ENCODE data around the gene PCSK5. TPM values are rescaled to one million over a fixed set of nuclear protein-coding genes. Genes with fewer than 3 reads are reported as not detected.
A peak's percentile ranks its signal among the peaks of the same experiment; 100 is the strongest.
"Not testable (repeated sequence)": the region's sequence is repeated elsewhere in the genome, so short reads cannot be mapped to it uniquely, and the experiment has no call there.

The PCSK5 gene
- total and polyA plus RNA-seq, 7 experiments from 2014 or later: 5.2 to 35.0 (median 19.1) TPM

DNA sequence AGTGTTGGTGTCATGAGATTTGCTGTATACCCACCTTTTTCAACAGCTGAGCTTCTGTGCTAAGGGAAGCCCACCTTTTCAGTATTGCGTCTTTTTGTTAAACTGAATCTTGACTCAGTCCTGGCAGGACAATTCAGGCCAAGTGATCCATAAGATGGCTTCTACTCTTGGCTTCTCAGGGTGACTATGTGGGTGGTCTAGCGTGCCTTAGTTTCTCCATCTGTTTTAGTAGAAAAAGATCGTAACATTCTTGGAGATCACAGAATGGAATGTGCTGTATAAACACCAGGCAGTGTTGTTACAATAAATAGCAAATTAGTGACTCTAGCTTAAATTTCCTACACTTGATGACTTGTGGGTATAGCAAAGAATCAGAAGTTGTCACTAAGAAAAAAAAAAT, 66.6 kb downstream of the PCSK5 start:
- ChIA-PET POLR2A (no interaction called here), CTCF (no interaction called here)
- H3K27me3 Mint-ChIP-seq: no peaks in the 10 kb centered on the region
- peaks cover 6 to 84% (median 62%) of the 10 kb centered on the region in 7 donors for H3K4me1 Mint-ChIP-seq
- Histone ChIP-seq H3K36me3 (ENCODE audit: control insufficient read depth in 2 of 3, insufficient read depth in 3 of 3, low read length in 3 of 3) (no peaks in the 10 kb centered on the region), H3K9me3 (ENCODE audit: control insufficient read depth in 2 of 3, low read length in 3 of 3) (no peaks in the 10 kb centered on the region), H3K4me1 (ENCODE audit: control insufficient read depth in 2 of 2, insufficient read depth in 2 of 2, low read length in 2 of 2) (peaks cover 0 to 3% of the 10 kb centered on the region in 2 donors), H3K27me3 (ENCODE audit: control insufficient read depth in 2 of 2, insufficient read depth in 2 of 2, low read length in 2 of 2) (no peaks in the 10 kb centered on the region), H3K27ac (ENCODE audit: low read depth, low read length) (no peak overlapping the region), H3K4me3 (ENCODE audit: low read length) (no peak overlapping the region)
- H3K4me3 Mint-ChIP-seq: no peak overlapping the region
- DNase-seq (no peak), ATAC-seq (no peak)
- H3K27ac Mint-ChIP-seq: peak overlapping the region in 1 of 9 donors; percentile 28
- peaks cover 0 to 47% (median 13%) of the 10 kb centered on the region in 5 donors for H3K36me3 Mint-ChIP-seq
- H3K9me3 Mint-ChIP-seq: peaks cover 0 to 6% (median 0%) of the 10 kb centered on the region in 11 donors
- intact Hi-C loops (cut with micrococcal nuclease): no loop called here

DNA sequence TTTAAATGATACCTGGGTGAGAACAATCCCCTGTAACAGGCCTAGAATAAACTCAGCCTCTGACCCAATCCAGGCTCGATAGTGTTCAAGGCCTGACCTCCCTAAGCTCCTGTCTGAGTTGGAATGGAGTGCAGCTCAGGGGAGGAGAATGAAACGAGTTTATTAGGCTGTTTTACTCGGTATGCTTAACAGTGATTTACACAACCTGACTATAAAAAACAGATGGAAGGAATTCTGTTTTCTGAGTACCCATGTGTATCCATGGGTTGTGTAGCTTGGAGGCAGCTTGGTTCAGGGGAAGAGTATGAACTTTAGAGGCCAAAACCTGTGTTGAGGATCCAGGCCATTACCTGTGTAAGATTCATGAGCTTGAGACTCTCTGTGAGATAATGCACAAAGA, 67.8 kb downstream of the PCSK5 start:
- H3K9me3 Mint-ChIP-seq: peaks cover 0 to 6% (median 0%) of the 10 kb centered on the region in 11 donors
- intact Hi-C loops (cut with micrococcal nuclease): no loop called here
- POLR2A ChIA-PET: no interaction called here

DNA sequence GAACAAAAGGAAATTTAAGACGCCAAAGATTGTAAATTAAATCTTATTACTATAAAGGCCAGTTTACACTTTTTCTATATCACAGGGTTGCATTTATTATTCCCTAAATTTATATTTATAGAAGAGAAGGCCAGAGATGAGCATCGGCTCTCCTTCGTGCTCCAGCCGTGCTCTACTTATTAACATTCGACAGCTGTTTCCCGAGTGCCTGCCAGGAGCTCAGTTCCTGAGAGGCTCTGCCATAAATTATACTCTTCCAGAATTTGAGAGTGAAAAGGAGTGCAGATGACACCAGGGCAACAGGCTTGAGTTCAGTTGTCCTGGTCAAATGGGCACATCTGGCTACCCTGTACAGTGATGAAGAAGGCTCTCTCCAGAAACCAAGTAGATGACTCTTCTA, 70.1 kb downstream of the PCSK5 start:
- H3K27me3 ChIP-seq (ENCODE audit: control insufficient read depth in 2 of 2, insufficient read depth in 2 of 2, low read length in 2 of 2): no peaks in the 10 kb centered on the region
- no peak overlapping the region for H3K27ac ChIP-seq (ENCODE audit: low read depth, low read length)
- no peaks in the 10 kb centered on the region for H3K9me3 ChIP-seq (ENCODE audit: control insufficient read depth in 2 of 3, low read length in 3 of 3)
- H3K27ac Mint-ChIP-seq: peak overlapping the region in 5 of 9 donors; percentile 12 to 58 (median 25)
- no peak for ATAC-seq
- peaks cover 0 to 10% of the 10 kb centered on the region in 2 donors for H3K4me1 ChIP-seq (ENCODE audit: control insufficient read depth in 2 of 2, insufficient read depth in 2 of 2, low read length in 2 of 2)
- H3K4me1 Mint-ChIP-seq: peaks cover 10 to 90% (median 68%) of the 10 kb centered on the region in 7 donors
- ChIA-PET POLR2A (no interaction called here), CTCF (interaction anchor here (0.6 to 1.1 kb wide), 2 partner anchors 32 to 177 kb away, joined by 3 read pairs; no protein-coding TSS in a partner anchor)
- no peak overlapping the region for H3K4me3 ChIP-seq (ENCODE audit: low read length)
- H3K4me3 Mint-ChIP-seq: no peak overlapping the region
- H3K36me3 Mint-ChIP-seq: peaks cover 0 to 35% (median 14%) of the 10 kb centered on the region in 5 donors
- H3K9me3 Mint-ChIP-seq: peaks cover 0 to 6% (median 0%) of the 10 kb centered on the region in 11 donors
- H3K36me3 ChIP-seq (ENCODE audit: control insufficient read depth in 2 of 3, insufficient read depth in 3 of 3, low read length in 3 of 3): no peaks in the 10 kb centered on the region
- DNase-seq: no peak
- H3K27me3 Mint-ChIP-seq: no peaks in the 10 kb centered on the region
- intact Hi-C loops (cut with micrococcal nuclease): no loop called here

More for the DNA sequence above, 67.8 kb downstream of the PCSK5 start:
- H3K36me3 Mint-ChIP-seq: peaks cover 0 to 42% (median 9%) of the 10 kb centered on the region in 5 donors
- CTCF ChIA-PET: no interaction called here
- Histone ChIP-seq H3K36me3 (ENCODE audit: control insufficient read depth in 2 of 3, insufficient read depth in 3 of 3, low read length in 3 of 3) (no peaks in the 10 kb centered on the region), H3K27me3 (ENCODE audit: control insufficient read depth in 2 of 2, insufficient read depth in 2 of 2, low read length in 2 of 2) (no peaks in the 10 kb centered on the region), H3K4me1 (ENCODE audit: control insufficient read depth in 2 of 2, insufficient read depth in 2 of 2, low read length in 2 of 2) (peaks cover 0 to 10% of the 10 kb centered on the region in 2 donors), H3K27ac (ENCODE audit: low read depth, low read length) (no peak overlapping the region), H3K9me3 (ENCODE audit: control insufficient read depth in 2 of 3, low read length in 3 of 3) (no peaks in the 10 kb centered on the region), H3K4me3 (ENCODE audit: low read length) (no peak overlapping the region)
- DNase-seq (no peak), ATAC-seq (no peak)
- H3K4me3 Mint-ChIP-seq: no peak overlapping the region
- peak overlapping the region in 1 of 9 donors; percentile 8 for H3K27ac Mint-ChIP-seq
- no peaks in the 10 kb centered on the region for H3K27me3 Mint-ChIP-seq
- peaks cover 10 to 87% (median 64%) of the 10 kb centered on the region in 7 donors for H3K4me1 Mint-ChIP-seq

DNA sequence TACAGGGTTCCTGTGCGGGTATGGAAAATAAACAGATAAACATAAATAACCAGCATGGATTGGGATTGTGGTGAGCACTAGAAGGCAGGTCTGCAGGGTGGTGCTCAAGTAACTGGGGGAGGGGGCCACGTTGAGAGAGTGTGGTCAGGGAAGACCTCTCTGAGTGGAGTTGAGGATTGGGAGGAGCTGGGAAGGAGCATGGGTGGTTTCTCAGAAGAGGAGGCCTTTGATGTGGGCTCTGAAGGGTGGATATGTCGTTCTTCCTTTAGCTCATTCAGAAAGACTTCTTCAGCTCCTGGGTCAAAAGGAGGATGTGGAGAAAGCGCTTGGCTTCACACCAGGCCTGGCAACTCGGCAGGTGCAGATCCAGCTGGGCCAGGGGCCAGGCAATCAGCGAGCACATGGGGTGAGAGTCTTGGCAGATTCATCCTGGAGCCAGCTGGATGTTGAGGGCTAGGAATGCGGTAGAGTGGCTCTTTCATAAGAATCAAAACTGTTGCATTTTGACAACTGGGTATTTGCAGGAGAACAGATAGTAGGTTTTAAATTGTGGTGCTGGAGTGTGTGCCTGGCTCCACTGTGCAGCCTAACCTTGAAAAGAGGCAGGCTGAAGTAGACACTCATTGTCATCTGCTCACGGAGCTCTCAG, 71.7 kb downstream of the PCSK5 start:
- Mint-ChIP-seq H3K27me3 (no peaks in the 10 kb centered on the region), H3K27ac (peak overlapping the region in 8 of 9 donors; percentile 16 to 92 (median 74)), H3K4me1 (peaks cover 10 to 88% (median 74%) of the 10 kb centered on the region in 7 donors), H3K36me3 (peaks cover 0 to 41% (median 18%) of the 10 kb centered on the region in 5 donors), H3K4me3 (peak overlapping the region; percentile 3 to 67 (median 46)), H3K9me3 (peaks cover 0 to 6% (median 0%) of the 10 kb centered on the region in 11 donors)
- H3K4me1 ChIP-seq (ENCODE audit: control insufficient read depth in 2 of 2, insufficient read depth in 2 of 2, low read length in 2 of 2): peaks cover 0 to 10% of the 10 kb centered on the region in 2 donors
- CTCF ChIA-PET: no interaction called here
- POLR2A ChIA-PET: interaction anchor here (0.9 kb wide), 1 partner anchor 66 kb away, joined by 3 read pairs; no protein-coding TSS in a partner anchor
- no peak for DNase-seq
- H3K9me3 ChIP-seq (ENCODE audit: control insufficient read depth in 2 of 3, low read length in 3 of 3): no peaks in the 10 kb centered on the region
- H3K36me3 ChIP-seq (ENCODE audit: control insufficient read depth in 2 of 3, insufficient read depth in 3 of 3, low read length in 3 of 3): no peaks in the 10 kb centered on the region
- no peak for ATAC-seq
- intact Hi-C loops (cut with micrococcal nuclease): no loop called here
- no peak overlapping the region for H3K4me3 ChIP-seq (ENCODE audit: low read length)
- H3K27me3 ChIP-seq (ENCODE audit: control insufficient read depth in 2 of 2, insufficient read depth in 2 of 2, low read length in 2 of 2): no peaks in the 10 kb centered on the region
- H3K27ac ChIP-seq (ENCODE audit: low read depth, low read length): no peak overlapping the region

DNA sequence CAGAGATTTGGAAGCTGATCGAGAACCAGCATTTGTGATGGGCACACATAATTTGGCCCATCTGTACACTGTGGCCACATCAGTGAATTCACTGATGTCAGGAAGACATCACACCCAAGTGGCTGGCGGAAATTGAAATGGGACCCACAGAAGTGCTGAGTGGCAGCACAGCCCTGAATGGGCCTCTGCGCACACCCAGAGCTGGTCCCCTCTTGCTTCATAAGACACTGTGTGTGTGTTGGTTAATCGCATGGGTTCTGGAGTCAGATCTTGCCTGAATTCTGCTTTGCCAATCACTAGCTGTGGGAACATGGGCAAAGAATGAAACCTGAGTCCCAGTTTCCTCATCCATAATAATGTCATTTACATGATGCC, 72.2 kb downstream of the PCSK5 start:
- no peaks in the 10 kb centered on the region for H3K36me3 ChIP-seq (ENCODE audit: control insufficient read depth in 2 of 3, insufficient read depth in 3 of 3, low read length in 3 of 3)
- DNase-seq: no peak
- H3K36me3 Mint-ChIP-seq: peaks cover 0 to 40% (median 15%) of the 10 kb centered on the region in 5 donors
- peak overlapping the region in 7 of 9 donors; percentile 16 to 92 (median 65) for H3K27ac Mint-ChIP-seq
- intact Hi-C loops (cut with micrococcal nuclease): no loop called here
- ChIA-PET CTCF (no interaction called here), POLR2A (interaction anchor here (0.9 kb wide), 1 partner anchor 65 kb away, joined by 3 read pairs; no protein-coding TSS in a partner anchor)
- no peaks in the 10 kb centered on the region for H3K9me3 ChIP-seq (ENCODE audit: control insufficient read depth in 2 of 3, low read length in 3 of 3)
- no peak for ATAC-seq
- H3K4me3 Mint-ChIP-seq: peak overlapping the region in 6 of 10 donors; percentile 12 to 67 (median 54)
- no peak overlapping the region for H3K27ac ChIP-seq (ENCODE audit: low read depth, low read length)
- no peaks in the 10 kb centered on the region for H3K27me3 Mint-ChIP-seq
- H3K9me3 Mint-ChIP-seq: peaks cover 0 to 6% (median 0%) of the 10 kb centered on the region in 11 donors
- H3K4me1 ChIP-seq (ENCODE audit: control insufficient read depth in 2 of 2, insufficient read depth in 2 of 2, low read length in 2 of 2): peaks cover 0 to 10% of the 10 kb centered on the region in 2 donors
- no peak overlapping the region for H3K4me3 ChIP-seq (ENCODE audit: low read length)
- no peaks in the 10 kb centered on the region for H3K27me3 ChIP-seq (ENCODE audit: control insufficient read depth in 2 of 2, insufficient read depth in 2 of 2, low read length in 2 of 2)
- H3K4me1 Mint-ChIP-seq: peaks cover 10 to 83% (median 69%) of the 10 kb centered on the region in 7 donors

DNA sequence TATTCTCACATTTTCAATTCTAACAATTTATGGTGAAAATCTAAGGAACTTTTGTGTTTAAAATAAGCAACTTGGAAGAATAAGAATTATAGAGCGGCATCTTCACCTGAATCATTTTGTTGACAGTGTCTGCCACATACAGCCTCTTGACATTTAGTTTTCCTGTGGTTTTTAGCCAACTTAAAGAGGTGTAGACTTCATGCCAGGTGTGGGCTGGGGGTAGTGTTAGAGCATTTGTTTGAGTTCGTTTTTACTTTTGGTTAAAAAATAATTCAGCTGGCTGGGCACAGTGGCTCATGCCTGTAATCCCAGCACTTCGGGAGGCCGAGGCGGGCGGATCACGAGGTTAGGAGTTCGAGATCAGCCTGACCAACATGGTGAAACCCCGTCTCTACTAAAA, 72.8 kb downstream of the PCSK5 start:
- CTCF ChIA-PET; H3K36me3 ChIP-seq (ENCODE audit: control insufficient read depth in 2 of 3, insufficient read depth in 3 of 3, low read length in 3 of 3); H3K27me3 ChIP-seq (ENCODE audit: control insufficient read depth in 2 of 2, insufficient read depth in 2 of 2, low read length in 2 of 2); ATAC-seq; H3K9me3 Mint-ChIP-seq; intact Hi-C loops (cut with micrococcal nuclease); H3K27ac ChIP-seq (ENCODE audit: low read depth, low read length); H3K4me1 ChIP-seq (ENCODE audit: control insufficient read depth in 2 of 2, insufficient read depth in 2 of 2, low read length in 2 of 2); DNase-seq; H3K9me3 ChIP-seq (ENCODE audit: control insufficient read depth in 2 of 3, low read length in 3 of 3); H3K4me3 ChIP-seq (ENCODE audit: low read length); H3K27me3 Mint-ChIP-seq: not testable (repeated sequence)
- Mint-ChIP-seq H3K36me3 (peaks cover 0 to 38% (median 13%) of the 10 kb centered on the region in 5 donors), H3K4me3 (peak overlapping the region in 5 of 10 donors; percentile 13 to 67 (median 23)), H3K27ac (peak overlapping the region in 5 of 9 donors; percentile 4 to 77 (median 60)), H3K4me1 (peaks cover 10 to 77% (median 66%) of the 10 kb centered on the region in 7 donors)
- POLR2A ChIA-PET: interaction anchor here (0.9 kb wide), 1 partner anchor 64 kb away, joined by 3 read pairs; no protein-coding TSS in a partner anchor

All from naive thymus-derived CD4-positive, alpha-beta T cell (primary cell).